WTC11 (cell line): ENCODE data around the gene NCAPG. TPM values are rescaled to one million over a fixed set of nuclear protein-coding genes. Genes with fewer than 3 reads are reported as not detected.

ENCODE experiments used
- ATAC-seq: fragments of 200-7000 bp; cut with Tn5 transposase; 2 replicates; pipeline ENCODE4 v1.10.0; 2021; ENCODE audit warnings: mild to moderate bottlenecking, moderate library complexity
- CTCF ChIA-PET: fragments of 300-600 bp; sonication (Branson Sonifier 250); formaldehyde crosslinking; loops from one replicate; lab custom pipeline; 2021; ENCODE audit warnings: antibody characterized with exemption; lab: Charles Lee
- POLR2A ChIA-PET: fragments of 350-600 bp; sonication (Branson Sonifier 250); formaldehyde crosslinking; loops from one replicate; lab custom pipeline; 2021; ENCODE audit warnings: antibody characterized with exemption; lab: Charles Lee
- DNase-seq: peaks from one replicate; pipeline ENCODE4 v3.0.0; 2021; ENCODE audit warnings: low spot score
- H3K27ac Mint-ChIP-seq: 2 replicates; pipeline ENCODE4 v1.8.0; 2021; ENCODE audit warnings: mixed read lengths
- H3K27me3 Mint-ChIP-seq: 2 replicates; pipeline ENCODE4 v1.8.0; 2021; ENCODE audit warnings: low read depth, mild to moderate bottlenecking, moderate library complexity, mixed read lengths
- H3K36me3 Mint-ChIP-seq: 2 replicates; pipeline ENCODE4 v1.8.0; 2021; ENCODE audit warnings: mixed read lengths
- H3K4me1 Mint-ChIP-seq: 2 replicates; pipeline ENCODE4 v1.8.0; 2022; ENCODE audit warnings: mixed read lengths
- H3K4me3 Mint-ChIP-seq: 2 replicates; pipeline ENCODE4 v1.8.0; 2021; ENCODE audit warnings: mild to moderate bottlenecking, moderate library complexity, mixed read lengths
- H3K9me3 Mint-ChIP-seq: 2 replicates; pipeline ENCODE4 v1.8.0; 2021; ENCODE audit warnings: mixed read lengths
- CBFB ChIP-seq: sonication (generic); formaldehyde crosslinking; IDR thresholded peaks from 2 replicates; pipeline ENCODE4 v1.8.1; 2022; ENCODE audit warnings: mild to moderate bottlenecking, low read depth, missing genetic modification reagents
- CREM ChIP-seq: sonication (generic); formaldehyde crosslinking; IDR thresholded peaks from 2 replicates; pipeline ENCODE4 v1.8.1; 2022; ENCODE audit warnings: mild to moderate bottlenecking, missing genetic modification reagents, moderate library complexity
- ETV6 ChIP-seq: sonication (generic); formaldehyde crosslinking; IDR thresholded peaks from 2 replicates; pipeline ENCODE4 v1.8.1; 2022; ENCODE audit warnings: mild to moderate bottlenecking, missing genetic modification reagents
- FOXK1 ChIP-seq: sonication (generic); formaldehyde crosslinking; IDR thresholded peaks from 2 replicates; pipeline ENCODE4 v1.8.0; 2022; ENCODE audit warnings: mild to moderate bottlenecking, moderate library complexity, missing genetic modification reagents
- GRHL2 ChIP-seq: fragments of 250-450 bp; sonication (Bioruptor Pico); IDR thresholded peaks from 2 replicates; pipeline ENCODE4 v1.8.0; 2022; ENCODE audit warnings: mild to moderate bottlenecking, moderate library complexity; ENCODE audit not compliant: insufficient replicate concordance, severe bottlenecking
- JAZF1 ChIP-seq: fragments of 250-450 bp; sonication (Bioruptor Pico); IDR thresholded peaks from 2 replicates; pipeline ENCODE4 v1.9.0; 2021; ENCODE audit warnings: moderate library complexity, mild to moderate bottlenecking, inconsistent platforms
- KAT7 ChIP-seq: sonication (generic); formaldehyde crosslinking; IDR thresholded peaks from 2 replicates; pipeline ENCODE4 v1.8.1; 2023; ENCODE audit warnings: missing genetic modification reagents, mild to moderate bottlenecking, borderline replicate concordance
- NFATC4 ChIP-seq: fragments of 250-450 bp; sonication (Bioruptor Pico); IDR thresholded peaks from 2 replicates; pipeline ENCODE4 v1.9.0; 2021; ENCODE audit warnings: mild to moderate bottlenecking
- NR2C2 ChIP-seq: sonication (generic); formaldehyde crosslinking; IDR thresholded peaks from 2 replicates; pipeline ENCODE4 v1.8.0; 2022; ENCODE audit warnings: mild to moderate bottlenecking, missing genetic modification reagents
- ZBTB21 ChIP-seq: sonication (generic); formaldehyde crosslinking; IDR thresholded peaks from 2 replicates; pipeline ENCODE4 v1.8.1; 2023; ENCODE audit warnings: mild to moderate bottlenecking, missing genetic modification reagents, borderline replicate concordance
- ZNF138 ChIP-seq: sonication (generic); formaldehyde crosslinking; conservative IDR thresholded peaks from 2 replicates; pipeline ENCODE4 v1.8.1; 2022; ENCODE audit warnings: mild to moderate bottlenecking, moderate library complexity, missing genetic modification reagents
- ZNF232 ChIP-seq: sonication (generic); formaldehyde crosslinking; IDR thresholded peaks from 2 replicates; pipeline ENCODE4 v1.8.0; 2022; ENCODE audit warnings: mild to moderate bottlenecking, missing genetic modification reagents
- ZNF423 ChIP-seq: fragments of 250-450 bp; sonication (Bioruptor Pico); IDR thresholded peaks from 2 replicates; pipeline ENCODE4 v2.1.2; 2022; ENCODE audit warnings: mild to moderate bottlenecking, moderate library complexity
- total RNA-seq: library from RNA; stranded (reverse); gene quantifications from 3 replicates; pipeline ENCODE4 v1.2.3, GENCODE V29; 2021
- TF ChIP-seq, protein P1 (sequence below): sonication (generic); formaldehyde crosslinking; IDR thresholded peaks from 2 replicates; pipeline ENCODE4 v1.8.1; 2022; ENCODE audit warnings: missing genetic modification reagents, borderline replicate concordance
- TF ChIP-seq, protein P2 (sequence below): sonication (generic); formaldehyde crosslinking; IDR thresholded peaks from 2 replicates; pipeline ENCODE4 v1.8.0; 2022; ENCODE audit warnings: mild to moderate bottlenecking, missing genetic modification reagents
- TF ChIP-seq, protein P3 (sequence below): sonication (generic); formaldehyde crosslinking; IDR thresholded peaks from 2 replicates; pipeline ENCODE4 v1.8.1; 2022; ENCODE audit warnings: low read depth, mild to moderate bottlenecking, moderate library complexity, missing genetic modification reagents, borderline replicate concordance
- TF ChIP-seq, protein P4 (sequence below): fragments of 250-450 bp; sonication (Bioruptor Pico); IDR thresholded peaks from 2 replicates; pipeline ENCODE4 v1.9.0; 2021; ENCODE audit warnings: moderate library complexity, mild to moderate bottlenecking, inconsistent platforms, borderline replicate concordance
- TF ChIP-seq, protein P5 (sequence below): fragments of 250-450 bp; sonication (Bioruptor Pico); IDR thresholded peaks from 2 replicates; pipeline ENCODE4 v1.8.0; 2021; ENCODE audit warnings: mild to moderate bottlenecking
- TF ChIP-seq, protein P6 (sequence below): sonication (generic); formaldehyde crosslinking; IDR thresholded peaks from 2 replicates; pipeline ENCODE4 v1.8.1; 2023; ENCODE audit warnings: mild to moderate bottlenecking, moderate library complexity, missing genetic modification reagents
- TF ChIP-seq, protein P7 (sequence below): sonication (generic); formaldehyde crosslinking; IDR thresholded peaks from 2 replicates; pipeline ENCODE4 v1.8.0; 2022; ENCODE audit warnings: mild to moderate bottlenecking, missing genetic modification reagents
- TF ChIP-seq, protein P8 (sequence below): sonication (generic); formaldehyde crosslinking; IDR thresholded peaks from 2 replicates; pipeline ENCODE4 v1.8.1; 2023; ENCODE audit warnings: mild to moderate bottlenecking, missing genetic modification reagents, moderate library complexity
- TF ChIP-seq, protein P9 (sequence below): fragments of 250-450 bp; sonication (Bioruptor Pico); IDR thresholded peaks from 2 replicates; pipeline ENCODE4 v1.9.0; 2021; ENCODE audit warnings: mild to moderate bottlenecking
- TF ChIP-seq, protein P10 (sequence below): sonication (generic); formaldehyde crosslinking; IDR thresholded peaks from 2 replicates; pipeline ENCODE4 v1.8.1; 2023; ENCODE audit warnings: mild to moderate bottlenecking, missing genetic modification reagents, moderate library complexity

Gene NCAPG
- total RNA-seq, 1 experiment from 2014 or later = 61.9 TPM

DNA sequence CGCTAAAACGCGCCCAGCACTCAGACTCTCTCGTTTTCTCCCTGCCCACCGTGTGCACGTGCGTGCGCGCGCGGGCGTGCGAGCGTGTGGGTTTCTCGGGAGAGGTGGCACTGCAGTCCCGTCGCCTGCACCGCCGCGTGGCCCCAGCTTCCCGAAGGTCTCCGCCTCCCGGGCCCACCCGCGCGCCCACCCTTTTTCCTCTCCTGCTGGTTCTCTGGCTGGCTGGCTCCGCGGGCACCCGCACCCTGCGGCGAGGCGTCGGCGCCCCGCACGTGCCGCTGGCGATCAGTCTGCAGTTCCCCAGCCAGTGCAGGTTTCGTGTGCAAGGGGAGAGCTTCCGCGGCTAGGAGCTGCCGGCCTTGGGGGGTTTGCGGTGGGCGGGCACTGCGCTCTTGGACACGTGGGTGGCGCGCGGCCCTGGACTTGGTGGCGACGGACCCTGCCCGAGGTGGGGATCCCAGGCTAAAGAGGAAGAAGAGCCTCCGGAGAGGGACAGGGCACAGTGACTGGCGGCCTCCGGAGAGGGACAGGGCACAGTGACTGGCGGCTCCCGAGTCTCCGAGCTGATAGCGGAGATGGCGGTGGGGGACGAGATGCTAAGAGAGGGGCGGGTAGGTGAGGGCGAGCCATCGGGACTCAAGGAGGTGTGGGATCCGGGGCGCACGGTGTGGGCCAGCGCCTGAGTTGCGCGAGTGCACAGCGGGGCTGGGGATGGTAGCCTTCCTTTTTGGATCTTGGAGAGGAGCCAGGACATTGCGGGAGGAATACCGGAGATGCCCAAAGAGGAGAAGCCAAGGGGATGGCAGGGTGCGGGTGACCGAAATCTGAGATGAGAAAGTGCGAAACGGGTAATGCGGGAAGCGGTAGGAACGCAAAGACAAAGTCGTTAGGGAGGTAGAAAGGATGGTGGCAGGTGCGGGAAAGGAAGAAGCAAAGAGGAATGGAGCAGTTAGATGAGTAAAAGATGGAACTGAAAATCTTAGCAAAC lies 29.2 kb upstream of the NCAPG start, which contains the start of gene FAM184B:
FAM184B (minus strand) TSS at position 322 of the 988 bp plus-strand sequence. CDS start 322 bp downstream, outside the sequence.
- ChIA-PET POLR2A (interaction anchor here (0.6 kb wide), 1 partner anchor 18 kb away, joined by 3 read pairs; no protein-coding TSS in a partner anchor), CTCF (interaction anchor here (1.4 to 1.7 kb wide), 2 partner anchors 36 to 434 kb away, joined by 3 to 5 read pairs; no protein-coding TSS in a partner anchor)
- Mint-ChIP-seq H3K4me3 (peak within 1 kb of the TSS; percentile 76), H3K36me3 (no peaks in the 10 kb centered on the region), H3K4me1 (peaks cover 14% of the 10 kb centered on the region; the same call in 1 of the 2 replicates), H3K27me3 (peaks cover 61% of the 10 kb centered on the region), H3K9me3 (no peaks in the 10 kb centered on the region), H3K27ac (no peak within 1 kb of the TSS)
- DNase-seq (peak; percentile 47), ATAC-seq (peak; percentile 73)
- TF ChIP-seq, protein P1, sequence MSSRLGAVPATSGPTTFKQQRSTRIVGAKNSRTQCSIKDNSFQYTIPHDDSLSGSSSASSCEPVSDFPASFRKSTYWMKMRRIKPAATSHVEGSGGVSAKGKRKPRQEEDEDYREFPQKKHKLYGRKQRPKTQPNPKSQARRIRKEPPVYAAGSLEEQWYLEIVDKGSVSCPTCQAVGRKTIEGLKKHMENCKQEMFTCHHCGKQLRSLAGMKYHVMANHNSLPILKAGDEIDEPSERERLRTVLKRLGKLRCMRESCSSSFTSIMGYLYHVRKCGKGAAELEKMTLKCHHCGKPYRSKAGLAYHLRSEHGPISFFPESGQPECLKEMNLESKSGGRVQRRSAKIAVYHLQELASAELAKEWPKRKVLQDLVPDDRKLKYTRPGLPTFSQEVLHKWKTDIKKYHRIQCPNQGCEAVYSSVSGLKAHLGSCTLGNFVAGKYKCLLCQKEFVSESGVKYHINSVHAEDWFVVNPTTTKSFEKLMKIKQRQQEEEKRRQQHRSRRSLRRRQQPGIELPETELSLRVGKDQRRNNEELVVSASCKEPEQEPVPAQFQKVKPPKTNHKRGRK (CRISPR knock-in tag) = no peak
- TF ChIP-seq, protein P2, sequence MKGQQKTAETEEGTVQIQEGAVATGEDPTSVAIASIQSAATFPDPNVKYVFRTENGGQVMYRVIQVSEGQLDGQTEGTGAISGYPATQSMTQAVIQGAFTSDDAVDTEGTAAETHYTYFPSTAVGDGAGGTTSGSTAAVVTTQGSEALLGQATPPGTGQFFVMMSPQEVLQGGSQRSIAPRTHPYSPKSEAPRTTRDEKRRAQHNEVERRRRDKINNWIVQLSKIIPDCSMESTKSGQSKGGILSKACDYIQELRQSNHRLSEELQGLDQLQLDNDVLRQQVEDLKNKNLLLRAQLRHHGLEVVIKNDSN = peak; percentile 73; the same call in 1 of the 2 replicates
- TF ChIP-seq GRHL2 (CRISPR knock-in tag) = no peak
- TF ChIP-seq ZNF138 (CRISPR knock-in tag) = peak; percentile 90
- TF ChIP-seq ZNF423 (CRISPR knock-in tag) = peak; percentile 72
- TF ChIP-seq, protein P3, sequence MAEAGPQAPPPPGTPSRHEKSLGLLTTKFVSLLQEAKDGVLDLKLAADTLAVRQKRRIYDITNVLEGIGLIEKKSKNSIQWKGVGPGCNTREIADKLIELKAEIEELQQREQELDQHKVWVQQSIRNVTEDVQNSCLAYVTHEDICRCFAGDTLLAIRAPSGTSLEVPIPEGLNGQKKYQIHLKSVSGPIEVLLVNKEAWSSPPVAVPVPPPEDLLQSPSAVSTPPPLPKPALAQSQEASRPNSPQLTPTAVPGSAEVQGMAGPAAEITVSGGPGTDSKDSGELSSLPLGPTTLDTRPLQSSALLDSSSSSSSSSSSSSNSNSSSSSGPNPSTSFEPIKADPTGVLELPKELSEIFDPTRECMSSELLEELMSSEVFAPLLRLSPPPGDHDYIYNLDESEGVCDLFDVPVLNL (CRISPR knock-in tag) = peak; percentile 54; the same call in 1 of the 2 replicates
- TF ChIP-seq CREM = peak; percentile 83; the same call in 1 of the 2 replicates
- TF ChIP-seq JAZF1 = no peak
- TF ChIP-seq, protein P4, sequence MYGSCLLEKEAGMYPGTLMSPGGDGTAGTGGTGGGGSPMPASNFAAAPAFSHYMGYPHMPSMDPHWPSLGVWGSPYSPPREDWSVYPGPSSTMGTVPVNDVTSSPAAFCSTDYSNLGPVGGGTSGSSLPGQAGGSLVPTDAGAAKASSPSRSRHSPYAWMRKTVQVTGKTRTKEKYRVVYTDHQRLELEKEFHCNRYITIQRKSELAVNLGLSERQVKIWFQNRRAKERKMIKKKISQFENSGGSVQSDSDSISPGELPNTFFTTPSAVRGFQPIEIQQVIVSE = no peak
- peak; percentile 57 for TF ChIP-seq NR2C2 (CRISPR knock-in tag)
- TF ChIP-seq CBFB (CRISPR knock-in tag) = no peak
- TF ChIP-seq ZNF232 (CRISPR knock-in tag) = 0 out of 2 replicates have a peak, but pooled peaks have one; percentile 66
- TF ChIP-seq ETV6 (CRISPR knock-in tag) = peak; percentile 76; the same call in 1 of the 2 replicates
- TF ChIP-seq, protein P5, sequence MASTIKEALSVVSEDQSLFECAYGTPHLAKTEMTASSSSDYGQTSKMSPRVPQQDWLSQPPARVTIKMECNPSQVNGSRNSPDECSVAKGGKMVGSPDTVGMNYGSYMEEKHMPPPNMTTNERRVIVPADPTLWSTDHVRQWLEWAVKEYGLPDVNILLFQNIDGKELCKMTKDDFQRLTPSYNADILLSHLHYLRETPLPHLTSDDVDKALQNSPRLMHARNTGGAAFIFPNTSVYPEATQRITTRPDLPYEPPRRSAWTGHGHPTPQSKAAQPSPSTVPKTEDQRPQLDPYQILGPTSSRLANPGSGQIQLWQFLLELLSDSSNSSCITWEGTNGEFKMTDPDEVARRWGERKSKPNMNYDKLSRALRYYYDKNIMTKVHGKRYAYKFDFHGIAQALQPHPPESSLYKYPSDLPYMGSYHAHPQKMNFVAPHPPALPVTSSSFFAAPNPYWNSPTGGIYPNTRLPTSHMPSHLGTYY = no peak
- TF ChIP-seq KAT7 (CRISPR knock-in tag) = no peak
- peak; percentile 78; the same call in 1 of the 2 replicates for TF ChIP-seq ZBTB21 (CRISPR knock-in tag)
- TF ChIP-seq, protein P6, sequence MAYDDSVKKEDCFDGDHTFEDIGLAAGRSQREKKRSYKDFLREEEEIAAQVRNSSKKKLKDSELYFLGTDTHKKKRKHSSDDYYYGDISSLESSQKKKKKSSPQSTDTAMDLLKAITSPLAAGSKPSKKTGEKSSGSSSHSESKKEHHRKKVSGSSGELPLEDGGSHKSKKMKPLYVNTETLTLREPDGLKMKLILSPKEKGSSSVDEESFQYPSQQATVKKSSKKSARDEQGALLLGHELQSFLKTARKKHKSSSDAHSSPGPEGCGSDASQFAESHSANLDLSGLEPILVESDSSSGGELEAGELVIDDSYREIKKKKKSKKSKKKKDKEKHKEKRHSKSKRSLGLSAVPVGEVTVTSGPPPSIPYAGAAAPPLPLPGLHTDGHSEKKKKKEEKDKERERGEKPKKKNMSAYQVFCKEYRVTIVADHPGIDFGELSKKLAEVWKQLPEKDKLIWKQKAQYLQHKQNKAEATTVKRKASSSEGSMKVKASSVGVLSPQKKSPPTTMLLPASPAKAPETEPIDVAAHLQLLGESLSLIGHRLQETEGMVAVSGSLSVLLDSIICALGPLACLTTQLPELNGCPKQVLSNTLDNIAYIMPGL = peak; percentile 79
- peak; percentile 73; the same call in 1 of the 2 replicates for TF ChIP-seq FOXK1 (CRISPR knock-in tag)
- TF ChIP-seq, protein P7, sequence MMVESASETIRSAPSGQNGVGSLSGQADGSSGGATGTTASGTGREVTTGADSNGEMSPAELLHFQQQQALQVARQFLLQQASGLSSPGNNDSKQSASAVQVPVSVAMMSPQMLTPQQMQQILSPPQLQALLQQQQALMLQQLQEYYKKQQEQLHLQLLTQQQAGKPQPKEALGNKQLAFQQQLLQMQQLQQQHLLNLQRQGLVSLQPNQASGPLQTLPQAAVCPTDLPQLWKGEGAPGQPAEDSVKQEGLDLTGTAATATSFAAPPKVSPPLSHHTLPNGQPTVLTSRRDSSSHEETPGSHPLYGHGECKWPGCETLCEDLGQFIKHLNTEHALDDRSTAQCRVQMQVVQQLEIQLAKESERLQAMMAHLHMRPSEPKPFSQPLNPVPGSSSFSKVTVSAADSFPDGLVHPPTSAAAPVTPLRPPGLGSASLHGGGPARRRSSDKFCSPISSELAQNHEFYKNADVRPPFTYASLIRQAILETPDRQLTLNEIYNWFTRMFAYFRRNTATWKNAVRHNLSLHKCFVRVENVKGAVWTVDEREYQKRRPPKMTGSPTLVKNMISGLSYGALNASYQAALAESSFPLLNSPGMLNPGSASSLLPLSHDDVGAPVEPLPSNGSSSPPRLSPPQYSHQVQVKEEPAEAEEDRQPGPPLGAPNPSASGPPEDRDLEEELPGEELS (CRISPR knock-in tag) = peak; percentile 81; the same call in 1 of the 2 replicates
- TF ChIP-seq, protein P8, sequence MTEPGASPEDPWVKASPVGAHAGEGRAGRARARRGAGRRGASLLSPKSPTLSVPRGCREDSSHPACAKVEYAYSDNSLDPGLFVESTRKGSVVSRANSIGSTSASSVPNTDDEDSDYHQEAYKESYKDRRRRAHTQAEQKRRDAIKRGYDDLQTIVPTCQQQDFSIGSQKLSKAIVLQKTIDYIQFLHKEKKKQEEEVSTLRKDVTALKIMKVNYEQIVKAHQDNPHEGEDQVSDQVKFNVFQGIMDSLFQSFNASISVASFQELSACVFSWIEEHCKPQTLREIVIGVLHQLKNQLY = peak; percentile 72; the same call in 1 of the 2 replicates
- TF ChIP-seq, protein P9, sequence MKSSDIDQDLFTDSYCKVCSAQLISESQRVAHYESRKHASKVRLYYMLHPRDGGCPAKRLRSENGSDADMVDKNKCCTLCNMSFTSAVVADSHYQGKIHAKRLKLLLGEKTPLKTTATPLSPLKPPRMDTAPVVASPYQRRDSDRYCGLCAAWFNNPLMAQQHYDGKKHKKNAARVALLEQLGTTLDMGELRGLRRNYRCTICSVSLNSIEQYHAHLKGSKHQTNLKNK = no peak
- TF ChIP-seq, protein P10, sequence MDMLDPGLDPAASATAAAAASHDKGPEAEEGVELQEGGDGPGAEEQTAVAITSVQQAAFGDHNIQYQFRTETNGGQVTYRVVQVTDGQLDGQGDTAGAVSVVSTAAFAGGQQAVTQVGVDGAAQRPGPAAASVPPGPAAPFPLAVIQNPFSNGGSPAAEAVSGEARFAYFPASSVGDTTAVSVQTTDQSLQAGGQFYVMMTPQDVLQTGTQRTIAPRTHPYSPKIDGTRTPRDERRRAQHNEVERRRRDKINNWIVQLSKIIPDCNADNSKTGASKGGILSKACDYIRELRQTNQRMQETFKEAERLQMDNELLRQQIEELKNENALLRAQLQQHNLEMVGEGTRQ = peak; percentile 71
- TF ChIP-seq NFATC4 (CRISPR knock-in tag) = no peak
